ENCODE data around the gene UBQLNL. TPM values are rescaled to one million over a fixed set of nuclear protein-coding genes. Genes with fewer than 3 reads are reported as not detected.

UBQLNL gene
- total RNA-seq, 1 donor from 2014 or later: 1.5 TPM

Other genes with a start within 250 kb of the UBQLNL start
- not detected for gene HBE1, start 246.8 kb downstream of the UBQLNL start, total RNA-seq
- 0.40 TPM for gene OR51B4, start 214.8 kb downstream of the UBQLNL start, total RNA-seq
- 0.40 TPM for gene OR51B2, start 192.4 kb downstream of the UBQLNL start, total RNA-seq
- gene OR51B5, start 173.2 kb downstream of the UBQLNL start, total RNA-seq: 1.4 TPM
- not detected for gene OR51B6, start 165.2 kb downstream of the UBQLNL start, total RNA-seq
- not detected for gene OR51M1, start 132.9 kb downstream of the UBQLNL start, total RNA-seq
- gene OR51Q1, start 94.6 kb downstream of the UBQLNL start, total RNA-seq: not detected
- gene OR51I1, start 75.2 kb downstream of the UBQLNL start, total RNA-seq: not detected
- not detected for gene OR51I2, start 67.4 kb downstream of the UBQLNL start, total RNA-seq
- gene OR52D1, start 28.0 kb downstream of the UBQLNL start, total RNA-seq: not detected
- 1.1 TPM for gene UBQLN3, start 6.7 kb downstream of the UBQLNL start, total RNA-seq
- gene OR52H1, start 31.8 kb upstream of the UBQLNL start, total RNA-seq: 0.89 TPM
- gene OR52B6, start 64.2 kb upstream of the UBQLNL start, total RNA-seq: not detected
- gene TRIM6, start 79.9 kb upstream of the UBQLNL start, total RNA-seq: 3.3 TPM
- gene TRIM34, start 108.3 kb upstream of the UBQLNL start, total RNA-seq: 7.2 TPM
- gene TRIM5, start 168.4 kb upstream of the UBQLNL start, total RNA-seq: 28.4 TPM
- gene TRIM22, start 173.1 kb upstream of the UBQLNL start, total RNA-seq: 86.7 TPM
- 0.40 TPM for gene OR56B1, start 219.7 kb upstream of the UBQLNL start, total RNA-seq
- 0.85 TPM for gene OR52N4, start 237.5 kb upstream of the UBQLNL start, total RNA-seq